AG04449 (cell line): ENCODE measurements around the gene CCDC134.
A peak's percentile ranks its signal among the peaks of the same experiment; 100 is the strongest.

Source experiments
- CTCF ChIA-PET: fragments of 350-600 bp; formaldehyde crosslinking; extraction: SDS; loops from one replicate; lab custom pipeline; 2021; ENCODE audit warnings: antibody characterized with exemption; lab: Yijun Ruan, JAX
- POLR2A ChIA-PET: fragments of 400-600, 350-600 bp; formaldehyde crosslinking; extraction: SDS; loops from one replicate; lab custom pipeline; 2020; ENCODE audit warnings: antibody characterized with exemption, inconsistent platforms; lab: Yijun Ruan, JAX
- DNase-seq: peaks from one replicate; pipeline ENCODE4 v3.0.0-alpha.2; 2010; ENCODE audit warnings: low read depth, low spot score
- H3K4me3 ChIP-seq: 2 replicates; pipeline ENCODE4 v1.5.1; 2011; ENCODE audit warnings: low read depth, mild to moderate bottlenecking, control low read depth, low read length
- CTCF ChIP-seq: IDR thresholded peaks from one replicate; pipeline ENCODE4 v1.5.1; 2011; ENCODE audit warnings: mild to moderate bottlenecking, moderate library complexity, low read length, control low read depth, inconsistent platforms; ENCODE audit not compliant: insufficient read depth; ENCODE audit errors: missing control alignments

The CCDC134 gene

GRCh38 chr22:41798736-41799135, 1.7 kb upstream of the CCDC134 start:
- CTCF ChIA-PET: interaction anchor here (0.6 to 3.2 kb wide), 4 partner anchors 21 to 142 kb away, joined by 3 to 30 read pairs (median 3); partner anchors contain the start of gene MEI1
- no peak for TF ChIP-seq CTCF

GRCh38 chr22:41799486-41800347, 762 bp upstream of the CCDC134 start:
- POLR2A ChIA-PET: interaction anchor here (0.9 to 1.2 kb wide), 2 partner anchors 33 to 36 kb away, joined by 3 to 5 read pairs; partner anchors contain the start of gene SREBF2

More at GRCh38 chr22:41798736-41799135, 1.7 kb upstream of the CCDC134 start:
- POLR2A ChIA-PET: no interaction called here
- no peak overlapping the region for H3K4me3 ChIP-seq
- DNase-seq: no peak

GRCh38 chr22:41801147-41801819, 804 bp downstream of the CCDC134 start:
- TF ChIP-seq CTCF: no peak
- ChIA-PET CTCF (interaction anchor here (0.8 to 3.2 kb wide), 6 partner anchors 14 to 140 kb away, joined by 3 to 30 read pairs (median 6); partner anchors contain the start of gene MEI1), POLR2A (interaction anchor here (0.5 to 1.2 kb wide), 2 partner anchors 31 to 54 kb away, joined by 3 to 5 read pairs; partner anchors contain the start of gene SREBF2)
- DNase-seq: no peak
- peak overlapping the region; percentile 99 for H3K4me3 ChIP-seq

More at GRCh38 chr22:41799486-41800347, 762 bp upstream of the CCDC134 start:
- CTCF ChIA-PET: interaction anchor here (0.7 to 3.2 kb wide), 11 partner anchors 11 to 145 kb away, joined by 3 to 30 read pairs (median 4); partner anchors contain the start of gene MEI1
- DNase-seq: no peak
- no peak for TF ChIP-seq CTCF
- peak overlapping the region; percentile 99 for H3K4me3 ChIP-seq

- CTCF ChIA-PET: interaction anchor here (2.3 to 3.2 kb wide), 2 partner anchors 55 to 104 kb away, joined by 15 to 30 read pairs; partner anchors contain the start of gene MEI1
- POLR2A ChIA-PET: no interaction called here
- TF ChIP-seq CTCF: no peak
- H3K4me3 ChIP-seq: peak overlapping the region; percentile 9; the same call in 1 of the 2 replicates
- no peak for DNase-seq
Observed at GRCh38 chr22:41801886-41802285, 1.4 kb downstream of the CCDC134 start.

GRCh38 chr22:41805639-41806038, 5.2 kb downstream of the CCDC134 start:
- CTCF ChIA-PET: no interaction called here
- POLR2A ChIA-PET: no interaction called here
- no peak for DNase-seq
- H3K4me3 ChIP-seq: no peak overlapping the region
- TF ChIP-seq CTCF: no peak

- no peak overlapping the region for H3K4me3 ChIP-seq
- ChIA-PET CTCF (interaction anchor here (0.7 kb wide), 1 partner anchor 49 kb away, joined by 3 read pairs; no protein-coding TSS in a partner anchor), POLR2A (no interaction called here)
- no peak for TF ChIP-seq CTCF
- no peak for DNase-seq
Observed at GRCh38 chr22:41808400-41808799, 7.9 kb downstream of the CCDC134 start.
